Natural killer cell treated with Interleukin-12 subunit alpha and Interleukin-12 subunit beta and Interleukin-15 and Interleukin-18, amount 100 ng/mL, for 72 hours (primary cell): Measurements from ENCODE around the gene MRPL42. TPM values are rescaled to one million over a fixed set of nuclear protein-coding genes. Genes with fewer than 3 reads are reported as not detected.
A peak's percentile ranks its signal among the peaks of the same experiment; 100 is the strongest.

Experiments used
- ATAC-seq, 2 donors: fragments of 150-1000 bp; cut with Tn5 transposase in 1 of 2; sonication (Bioruptor Pico), chemical (Tn5 transposase) in 1 of 2; 2 replicates each; pipeline ENCODE4 v1.10.0; 2021
- DNase-seq: peaks from one replicate; pipeline ENCODE4 v3.0.0; 2022; ENCODE audit warnings: low spot score
- H3K27ac Mint-ChIP-seq, 2 donors: 1 replicate in 1 of 2; 2 replicates in 1 of 2; pipeline ENCODE4 v1.8.0; 2022; ENCODE audit warnings: mixed read lengths in 2 of 2, mild to moderate bottlenecking in 1 of 2, moderate library complexity in 1 of 2
- H3K27me3 Mint-ChIP-seq, 2 donors: 1 replicate in 1 of 2; 2 replicates in 1 of 2; pipeline ENCODE4 v1.8.0; 2022; ENCODE audit warnings: mixed read lengths in 2 of 2
- H3K36me3 Mint-ChIP-seq: one replicate; pipeline ENCODE4 v1.8.0; 2022; ENCODE audit warnings: mixed read lengths
- H3K4me1 Mint-ChIP-seq, 2 donors: 1 replicate in 1 of 2; 2 replicates in 1 of 2; pipeline ENCODE4 v1.8.0; 2022; ENCODE audit warnings: low read depth in 2 of 2, mixed read lengths in 2 of 2, mild to moderate bottlenecking in 1 of 2
- H3K4me3 Mint-ChIP-seq: one replicate; pipeline ENCODE4 v1.8.0; 2022; ENCODE audit warnings: mixed read lengths
- H3K9me3 Mint-ChIP-seq: 2 replicates; pipeline ENCODE4 v1.8.0; 2022; ENCODE audit warnings: mixed read lengths
- total RNA-seq, 2 donors: library from RNA; stranded (reverse); gene quantifications; one replicate each; pipeline ENCODE4 v1.2.3, GENCODE V29; 2022

MRPL42 gene
- total RNA-seq, 2 donors from 2014 or later, result 42.8 to 53.2 TPM

DNA sequence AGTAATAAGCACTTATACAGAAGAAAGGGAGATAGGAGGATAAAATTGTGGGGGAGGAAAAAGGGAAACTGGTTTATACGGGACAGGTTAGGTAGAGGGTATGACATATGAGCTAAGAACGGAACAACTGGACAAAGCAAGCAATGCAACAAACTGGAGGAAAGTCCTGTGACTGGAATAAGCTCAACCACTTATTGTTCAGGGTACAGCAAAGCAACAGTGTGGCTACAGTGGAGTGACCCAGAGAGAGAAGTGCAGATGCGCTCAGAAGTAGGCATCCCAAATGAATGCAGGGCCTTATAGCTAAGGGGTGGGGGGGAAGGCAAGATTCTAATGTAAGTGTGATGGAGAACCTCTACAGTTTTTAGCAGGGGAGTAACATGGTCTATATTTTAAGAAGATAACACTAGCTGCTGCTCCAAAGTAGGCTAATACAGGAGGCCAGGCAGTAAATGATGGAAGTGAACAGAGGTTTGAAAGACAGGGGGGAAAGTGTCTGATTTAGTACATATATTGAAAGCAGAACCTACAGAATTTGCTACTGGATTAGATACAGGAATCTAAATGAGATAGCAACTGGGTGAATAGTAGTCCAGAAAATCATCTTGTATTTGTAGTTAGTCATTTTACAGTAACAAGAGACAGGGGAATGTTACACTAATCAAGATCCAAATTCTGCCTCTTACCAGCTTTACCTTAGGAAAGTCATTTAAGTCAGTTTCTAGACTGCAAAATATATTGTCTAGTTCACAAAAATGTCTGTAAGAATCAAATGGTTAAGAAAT lies 28.9 kb upstream of the MRPL42 start:
- H3K9me3 Mint-ChIP-seq, result no peaks in the 10 kb centered on the region
- H3K4me3 Mint-ChIP-seq, result peak overlapping the region; percentile 98
- DNase-seq (no peak), ATAC-seq (no peak)
- H3K36me3 Mint-ChIP-seq, result peaks cover 6% of the 10 kb centered on the region
- peaks cover 53 to 74% of the 10 kb centered on the region in 2 donors for H3K4me1 Mint-ChIP-seq
- no peaks in the 10 kb centered on the region for H3K27me3 Mint-ChIP-seq
- peak overlapping the region; percentile 25 to 73 for H3K27ac Mint-ChIP-seq

DNA sequence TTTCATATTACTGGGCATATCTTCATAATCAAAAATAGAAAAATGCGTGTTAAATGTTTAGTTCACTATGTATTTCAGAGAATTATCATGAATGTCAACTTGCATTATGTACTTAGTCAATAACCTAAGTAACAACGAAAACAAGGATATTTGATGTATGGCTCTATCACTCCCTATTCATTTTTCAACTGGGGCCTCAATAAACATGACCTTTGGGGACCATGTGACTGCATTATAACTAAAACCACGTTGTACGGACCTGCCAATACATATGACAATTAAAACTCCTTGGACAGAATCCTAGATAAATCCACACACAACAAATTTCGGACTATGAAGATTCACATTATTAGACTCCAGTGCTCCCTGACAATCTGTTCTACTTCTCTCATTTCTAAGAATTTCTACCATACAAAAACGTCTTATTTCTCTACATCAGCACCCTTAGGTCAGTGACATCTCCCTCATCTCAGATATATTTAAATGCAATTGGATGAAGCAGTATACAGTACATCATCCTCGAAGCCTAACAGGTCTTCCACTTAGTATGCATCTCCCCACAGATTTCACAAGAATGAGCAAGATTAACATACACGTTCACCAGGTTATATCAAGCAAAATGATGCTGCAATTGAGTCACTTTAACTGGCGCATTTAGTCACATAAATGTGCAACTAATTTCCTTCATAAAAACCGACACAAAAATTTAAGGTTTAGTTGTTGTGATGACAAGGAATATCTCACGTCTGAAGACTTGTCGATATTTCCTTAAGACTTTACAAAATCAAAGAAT lies 27.1 kb upstream of the MRPL42 start:
- H3K36me3 Mint-ChIP-seq, result peaks cover 6% of the 10 kb centered on the region
- DNase-seq, result no peak
- no peaks in the 10 kb centered on the region for H3K9me3 Mint-ChIP-seq
- peak overlapping the region; percentile 97 to 98 for H3K27ac Mint-ChIP-seq
- peak overlapping the region; percentile 98 for H3K4me3 Mint-ChIP-seq
- H3K27me3 Mint-ChIP-seq, result no peaks in the 10 kb centered on the region
- no peak for ATAC-seq
- peaks cover 49 to 66% of the 10 kb centered on the region in 2 donors for H3K4me1 Mint-ChIP-seq

DNA sequence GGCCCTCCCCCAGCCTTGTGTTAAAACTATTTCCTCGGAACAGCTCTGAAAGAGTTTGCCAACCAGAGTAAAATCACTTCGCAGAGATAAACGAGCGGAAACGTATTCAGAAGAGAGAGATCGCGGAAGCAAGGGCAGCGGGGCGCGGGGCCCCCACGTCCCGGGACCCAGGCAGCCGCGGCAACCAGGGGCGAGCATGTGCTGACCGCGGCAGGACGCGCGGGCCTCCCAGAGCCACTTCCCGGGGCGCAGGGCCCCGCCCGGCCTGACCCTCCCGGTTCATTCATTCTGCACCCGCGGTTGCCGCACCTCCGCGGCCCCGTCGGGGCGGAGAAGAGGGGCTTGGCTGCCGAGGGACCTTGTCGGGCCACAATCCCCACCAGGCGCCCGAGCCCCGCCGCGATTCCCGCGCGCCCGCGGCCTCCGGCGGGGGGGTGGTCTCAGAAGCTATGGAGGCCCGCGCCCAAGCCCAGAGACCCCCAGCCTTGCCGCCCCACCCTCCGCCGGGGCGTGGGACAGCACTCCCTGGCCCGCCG lies 26.2 kb upstream of the MRPL42 start:
- no peaks in the 10 kb centered on the region for H3K9me3 Mint-ChIP-seq
- peak overlapping the region; percentile 98 for H3K4me3 Mint-ChIP-seq
- H3K36me3 Mint-ChIP-seq, result peaks cover 6% of the 10 kb centered on the region
- H3K27me3 Mint-ChIP-seq, result no peaks in the 10 kb centered on the region
- ATAC-seq, result peak; percentile 28 to 36
- peak overlapping the region; percentile 98 to 99 for H3K27ac Mint-ChIP-seq
- DNase-seq, result peak; percentile 72
- peaks cover 48 to 60% of the 10 kb centered on the region in 2 donors for H3K4me1 Mint-ChIP-seq

DNA sequence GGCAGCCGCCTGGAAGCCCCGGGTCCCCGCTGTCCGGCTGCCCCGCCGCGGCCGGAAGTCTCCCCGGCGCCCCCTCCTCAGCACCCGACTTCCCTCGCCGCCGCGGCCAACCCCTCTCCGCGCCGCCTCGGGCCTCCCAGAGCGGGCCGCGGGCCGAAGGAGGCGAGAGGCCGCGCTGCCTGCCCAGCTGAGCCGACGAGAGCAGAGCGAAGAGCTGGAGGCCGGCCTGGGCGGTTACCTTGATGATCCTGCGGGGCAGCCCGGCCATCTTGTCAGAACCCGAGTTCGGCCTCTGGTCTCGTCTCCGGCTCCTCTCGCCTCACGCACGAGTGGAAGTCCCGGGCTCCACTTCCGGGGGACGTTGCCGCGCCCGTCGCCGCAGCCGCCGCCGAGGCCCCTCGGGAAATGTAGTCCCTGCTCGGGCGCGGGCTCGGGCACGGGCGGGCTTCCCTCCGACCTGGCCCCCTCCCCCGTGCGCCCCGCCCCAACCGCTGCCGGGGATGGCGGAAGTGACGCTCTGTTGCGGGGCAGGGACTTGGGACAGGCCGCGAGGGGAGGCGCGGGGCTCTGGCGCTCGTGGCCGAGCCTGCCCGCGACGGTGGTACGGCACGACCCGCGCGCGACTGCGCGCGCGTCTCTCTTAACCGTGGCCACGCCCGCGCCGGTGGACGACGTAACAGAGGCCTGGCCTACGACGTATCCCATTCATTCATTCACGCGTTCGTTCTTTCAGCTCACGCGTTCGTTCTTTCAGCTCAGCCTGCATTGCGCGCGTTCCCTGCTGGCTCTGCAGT lies 25.5 kb upstream of the MRPL42 start, which contains the start of gene UBE2N:
Gene UBE2N (minus strand): TSS at position 331 of the 794 bp plus-strand sequence. CDS start 63 bp downstream, at position 268.
- DNase-seq, result peak; percentile 98
- ATAC-seq, result peak; percentile 94 to 96
- Mint-ChIP-seq H3K27ac (peak within 1 kb of the TSS; percentile 98 to 99), H3K36me3 (peaks cover 6% of the 10 kb centered on the region), H3K27me3 (no peaks in the 10 kb centered on the region), H3K4me1 (peaks cover 41 to 53% of the 10 kb centered on the region in 2 donors), H3K9me3 (no peaks in the 10 kb centered on the region), H3K4me3 (peak within 1 kb of the TSS; percentile 100)

DNA sequence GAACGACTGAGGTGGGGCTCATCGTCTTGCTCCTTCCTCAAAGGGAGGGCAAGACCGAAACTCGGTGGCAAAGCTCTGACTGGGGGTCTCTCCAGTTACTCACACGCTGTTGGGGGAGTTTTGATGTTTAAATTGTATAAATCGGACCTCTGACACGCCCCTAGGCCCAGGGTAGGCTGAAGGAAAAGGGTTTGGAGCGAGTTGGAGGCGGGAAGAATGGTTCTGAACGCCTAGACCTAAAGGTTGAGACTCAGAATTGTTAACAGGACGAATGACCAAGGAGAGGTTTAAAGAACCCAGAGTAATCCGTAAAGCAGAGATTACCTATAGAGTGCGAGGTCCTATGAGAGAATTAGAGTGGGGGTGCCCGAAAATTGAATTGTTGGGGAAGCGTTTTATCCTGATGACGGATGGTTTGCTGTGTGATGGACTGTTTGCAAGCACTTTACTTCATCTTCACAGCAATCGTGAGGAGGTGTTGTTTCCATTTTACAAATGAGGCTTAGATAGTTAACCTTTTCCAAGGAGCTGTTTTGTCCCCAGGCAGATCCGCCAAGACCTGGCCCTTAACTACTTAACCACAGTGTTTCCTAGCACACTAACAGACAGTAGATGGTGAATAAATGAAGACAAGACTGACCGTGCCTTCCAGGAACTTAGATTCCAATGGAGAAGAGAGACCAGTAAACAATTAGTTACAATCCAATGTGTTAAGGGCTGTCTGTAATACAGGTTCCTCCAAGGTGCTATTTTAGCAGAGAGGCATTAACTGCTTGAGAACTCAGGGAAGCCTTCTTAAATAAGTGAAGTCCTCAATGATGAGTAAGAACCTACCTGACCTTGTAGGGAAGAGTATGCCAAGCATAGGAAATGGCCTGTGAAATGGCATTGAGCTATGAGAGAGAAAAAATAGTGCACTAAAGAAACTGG lies 24.6 kb upstream of the MRPL42 start:
- peak overlapping the region; percentile 97 to 99 for H3K27ac Mint-ChIP-seq
- peak overlapping the region; percentile 100 for H3K4me3 Mint-ChIP-seq
- H3K27me3 Mint-ChIP-seq, result peaks cover 0 to 2% of the 10 kb centered on the region in 2 donors
- H3K9me3 Mint-ChIP-seq, result no peaks in the 10 kb centered on the region
- DNase-seq, result no peak
- H3K36me3 Mint-ChIP-seq, result peaks cover 6% of the 10 kb centered on the region
- ATAC-seq, result no peak
- peaks cover 34 to 45% of the 10 kb centered on the region in 2 donors for H3K4me1 Mint-ChIP-seq

DNA sequence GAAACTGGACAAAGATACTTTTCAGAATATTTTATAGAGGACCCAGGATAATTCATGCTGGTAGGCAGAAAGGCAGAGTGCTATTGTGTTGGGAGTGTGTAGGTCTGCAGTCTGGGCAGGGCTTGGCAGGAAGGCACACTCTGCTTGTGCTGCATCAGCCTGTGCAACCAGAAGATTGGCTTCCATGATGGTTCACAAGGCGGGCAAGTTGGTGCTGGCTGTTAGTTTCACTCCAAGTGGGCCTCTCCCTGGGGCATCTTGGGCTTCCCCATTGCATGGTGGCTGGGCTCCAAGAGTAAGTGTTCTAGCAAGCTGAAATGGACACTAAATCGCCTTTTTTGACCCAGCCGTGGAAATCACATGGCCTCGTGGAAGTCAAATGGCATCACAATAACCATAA lies 23.7 kb upstream of the MRPL42 start:
- DNase-seq (no peak), ATAC-seq (no peak)
- H3K36me3 Mint-ChIP-seq, result peaks cover 6% of the 10 kb centered on the region
- H3K27ac Mint-ChIP-seq, result no peak overlapping the region
- H3K27me3 Mint-ChIP-seq, result peaks cover 0 to 2% of the 10 kb centered on the region in 2 donors
- no peak overlapping the region for H3K4me3 Mint-ChIP-seq
- H3K4me1 Mint-ChIP-seq, result peaks cover 26 to 36% of the 10 kb centered on the region in 2 donors
- no peaks in the 10 kb centered on the region for H3K9me3 Mint-ChIP-seq

DNA sequence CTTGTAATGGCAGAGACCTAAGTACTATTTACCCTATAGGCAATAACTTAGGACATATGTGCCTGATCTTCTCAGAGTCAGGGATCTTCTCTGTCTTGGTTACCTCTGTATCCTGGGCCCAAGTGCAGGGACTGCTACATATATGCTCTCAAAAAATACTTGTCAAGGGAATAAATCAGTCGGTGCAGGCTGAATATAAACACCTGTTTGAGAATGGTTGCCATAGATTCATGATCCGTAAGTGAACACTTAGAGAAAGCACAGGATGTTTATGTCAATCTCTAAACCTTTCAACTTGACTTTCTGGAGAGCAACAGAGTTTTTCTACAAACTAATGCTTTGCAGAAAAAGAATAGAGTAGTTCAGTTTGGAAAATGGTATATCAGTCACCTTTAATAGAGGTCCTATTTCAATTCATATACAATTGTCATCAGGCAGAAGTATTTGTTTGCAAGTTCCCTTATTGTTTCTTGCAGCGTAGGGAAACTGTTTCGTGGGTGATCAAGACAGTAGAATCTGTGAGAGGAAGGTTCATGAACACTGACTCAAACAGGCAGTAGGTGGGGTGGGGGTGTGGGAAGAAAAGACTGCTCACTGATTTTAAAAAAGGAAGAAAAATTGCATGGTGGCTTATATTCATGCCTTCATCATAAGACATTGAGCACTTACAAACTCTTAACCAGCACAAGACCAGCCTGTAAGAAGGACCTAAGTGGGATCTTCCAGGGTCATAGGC lies 19.6 kb upstream of the MRPL42 start:
- no peak overlapping the region for H3K27ac Mint-ChIP-seq
- ATAC-seq (no peak), DNase-seq (no peak)
- no peak overlapping the region for H3K4me3 Mint-ChIP-seq
- no peaks in the 10 kb centered on the region for H3K9me3 Mint-ChIP-seq
- H3K36me3 Mint-ChIP-seq, result no peaks in the 10 kb centered on the region
- H3K27me3 Mint-ChIP-seq, result peaks cover 0 to 5% of the 10 kb centered on the region in 2 donors
- peaks cover 3 to 7% of the 10 kb centered on the region in 2 donors for H3K4me1 Mint-ChIP-seq

DNA sequence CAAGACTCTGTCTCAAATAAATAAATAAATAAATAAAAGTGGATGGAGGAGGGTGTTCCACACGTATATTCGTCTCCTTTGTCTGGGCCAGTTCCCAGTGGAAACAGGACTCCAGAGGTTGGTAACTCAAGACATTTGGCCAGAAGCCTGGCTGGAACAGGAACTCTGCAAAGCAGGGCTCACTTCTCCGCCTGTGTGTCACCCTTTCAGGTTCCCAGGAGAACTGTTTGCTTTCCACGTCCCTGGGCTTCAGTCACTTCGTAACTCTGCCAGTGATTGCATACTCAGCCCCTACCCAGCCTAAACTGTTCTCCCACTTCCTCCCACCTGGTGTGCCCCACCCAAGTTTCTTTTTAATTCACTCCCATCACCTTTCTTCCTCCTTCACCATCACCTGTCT lies 18.5 kb upstream of the MRPL42 start:
- Mint-ChIP-seq H3K36me3 (no peaks in the 10 kb centered on the region), H3K4me3 (no peak overlapping the region), H3K4me1 (no peaks in the 10 kb centered on the region), H3K9me3 (no peaks in the 10 kb centered on the region), H3K27me3 (peaks cover 0 to 5% of the 10 kb centered on the region in 2 donors), H3K27ac (no peak overlapping the region)
- ATAC-seq, result no peak
- DNase-seq, result no peak

DNA sequence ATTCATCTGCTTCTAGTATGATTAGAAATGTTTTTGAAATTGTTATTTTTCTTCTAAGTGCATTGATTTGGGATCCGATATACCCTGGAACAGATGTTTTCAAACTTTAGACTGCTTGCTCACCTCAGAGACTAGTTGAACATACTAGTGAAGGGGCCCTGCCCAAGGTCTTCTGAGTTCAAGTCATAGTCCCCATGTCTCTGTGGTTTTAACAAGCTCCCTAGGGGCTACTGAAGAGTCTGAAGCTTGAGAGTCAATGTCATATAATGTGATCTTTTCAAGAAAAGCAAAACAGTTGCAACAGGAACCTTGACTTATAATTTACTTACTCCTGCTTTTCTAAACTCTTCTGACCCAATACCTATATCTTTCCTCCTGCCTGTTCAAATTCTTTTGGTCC lies 18.0 kb upstream of the MRPL42 start:
- peaks cover 5 to 10% of the 10 kb centered on the region in 2 donors for H3K27me3 Mint-ChIP-seq
- DNase-seq (no peak), ATAC-seq (no peak)
- no peaks in the 10 kb centered on the region for H3K4me1 Mint-ChIP-seq
- H3K4me3 Mint-ChIP-seq, result no peak overlapping the region
- no peaks in the 10 kb centered on the region for H3K36me3 Mint-ChIP-seq
- H3K9me3 Mint-ChIP-seq, result no peaks in the 10 kb centered on the region
- no peak overlapping the region for H3K27ac Mint-ChIP-seq

DNA sequence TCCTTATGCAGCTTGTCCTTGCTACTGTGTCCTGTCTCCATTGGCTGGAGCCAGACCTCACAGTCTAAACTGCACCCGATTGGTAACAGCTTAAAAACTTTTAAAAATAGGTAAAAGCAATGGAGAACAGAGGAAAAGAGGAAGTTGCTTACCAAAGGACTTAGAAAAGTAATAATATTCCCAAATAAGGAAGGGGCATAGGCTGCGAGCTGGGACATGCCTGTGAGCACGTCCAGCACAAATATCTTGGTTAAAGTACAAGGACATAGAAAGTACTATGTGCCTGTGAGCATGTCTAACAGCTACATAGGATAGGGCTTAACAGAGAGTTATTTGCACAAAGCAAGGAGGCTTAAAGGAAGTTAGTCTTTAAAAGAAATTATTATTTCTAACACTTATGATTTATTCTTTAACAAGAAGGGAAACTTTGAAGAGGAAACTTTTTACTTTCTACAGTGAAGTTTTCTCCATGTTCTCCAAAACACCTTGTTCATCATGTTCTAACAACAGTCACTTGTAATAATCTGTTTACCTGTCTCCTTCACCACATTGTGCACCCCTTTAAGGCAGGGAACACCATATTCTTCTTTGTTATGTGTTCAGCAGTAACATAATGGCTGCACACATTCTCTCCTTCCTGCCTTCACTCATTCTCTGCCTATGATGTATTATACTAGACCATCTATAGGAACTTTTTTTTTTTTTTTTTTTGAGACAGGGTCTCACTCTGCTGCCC lies 15.7 kb upstream of the MRPL42 start:
- peaks cover 12 to 13% of the 10 kb centered on the region in 2 donors for H3K27me3 Mint-ChIP-seq
- DNase-seq (no peak), ATAC-seq (no peak)

DNA sequence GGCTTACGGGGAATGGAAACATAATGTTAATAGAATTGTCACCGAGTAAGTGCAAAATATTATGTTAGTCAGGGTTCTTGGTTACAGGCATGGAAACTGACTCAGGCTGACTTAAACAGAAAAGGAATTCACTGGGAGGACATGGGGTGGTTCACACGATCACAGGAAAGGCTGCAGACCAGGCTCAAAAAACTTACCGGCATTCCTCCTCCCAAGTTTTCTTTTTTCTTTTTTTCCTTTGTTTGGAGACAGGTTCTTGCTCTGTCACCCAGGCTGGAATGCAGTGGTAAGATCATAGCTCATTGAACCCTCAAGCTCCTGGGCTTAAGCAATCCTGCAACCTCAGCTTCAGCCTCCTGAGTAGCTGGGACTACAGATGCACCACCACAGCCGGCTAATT lies 13.7 kb upstream of the MRPL42 start:
- ATAC-seq (no peak), DNase-seq (no peak)
- Mint-ChIP-seq H3K27ac (no peak overlapping the region), H3K36me3 (no peaks in the 10 kb centered on the region), H3K27me3 (peaks cover 11 to 13% of the 10 kb centered on the region in 2 donors), H3K9me3 (no peaks in the 10 kb centered on the region), H3K4me3 (no peak overlapping the region), H3K4me1 (no peaks in the 10 kb centered on the region)

More for the DNA sequence above, 15.7 kb upstream of the MRPL42 start:
- H3K4me3 Mint-ChIP-seq, result no peak overlapping the region
- no peak overlapping the region for H3K27ac Mint-ChIP-seq
- H3K36me3 Mint-ChIP-seq, result no peaks in the 10 kb centered on the region
- no peaks in the 10 kb centered on the region for H3K9me3 Mint-ChIP-seq
- no peaks in the 10 kb centered on the region for H3K4me1 Mint-ChIP-seq
